SIG-M5 treated with dmso at 0.1 percent for 504 hours (cell line): ENCODE data around the gene SPEN.

Experiments used
- DNase-seq: peaks from one replicate; lab custom pipeline; 2025; ENCODE audit not compliant: unreplicated experiment; lab: John Stamatoyannopoulos, UW

Gene SPEN

DNA sequence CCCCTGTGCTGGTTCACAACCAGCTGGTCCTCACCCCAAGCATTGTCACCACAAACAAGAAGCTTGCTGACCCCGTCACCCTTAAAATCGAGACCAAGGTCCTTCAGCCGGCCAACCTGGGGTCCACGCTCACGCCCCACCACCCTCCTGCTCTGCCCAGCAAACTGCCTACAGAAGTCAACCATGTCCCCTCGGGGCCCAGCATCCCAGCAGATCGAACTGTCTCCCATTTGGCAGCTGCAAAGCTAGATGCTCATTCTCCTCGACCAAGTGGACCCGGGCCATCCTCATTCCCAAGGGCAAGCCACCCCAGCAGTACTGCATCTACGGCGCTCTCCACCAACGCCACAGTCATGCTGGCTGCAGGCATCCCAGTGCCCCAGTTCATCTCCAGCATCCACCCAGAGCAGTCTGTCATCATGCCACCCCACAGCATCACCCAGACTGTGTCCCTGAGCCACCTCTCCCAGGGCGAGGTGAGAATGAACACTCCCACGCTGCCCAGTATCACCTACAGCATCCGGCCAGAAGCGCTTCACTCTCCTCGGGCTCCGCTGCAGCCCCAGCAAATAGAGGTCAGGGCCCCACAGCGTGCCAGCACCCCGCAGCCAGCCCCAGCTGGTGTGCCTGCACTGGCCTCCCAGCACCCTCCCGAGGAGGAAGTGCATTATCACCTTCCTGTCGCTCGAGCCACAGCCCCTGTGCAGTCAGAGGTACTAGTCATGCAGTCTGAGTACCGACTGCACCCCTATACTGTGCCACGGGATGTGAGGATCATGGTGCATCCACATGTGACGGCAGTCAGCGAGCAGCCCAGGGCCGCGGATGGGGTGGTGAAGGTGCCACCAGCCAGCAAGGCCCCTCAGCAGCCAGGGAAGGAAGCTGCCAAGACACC lies 87.8 kb downstream of the SPEN start:
- DNase-seq, result no peak

DNA sequence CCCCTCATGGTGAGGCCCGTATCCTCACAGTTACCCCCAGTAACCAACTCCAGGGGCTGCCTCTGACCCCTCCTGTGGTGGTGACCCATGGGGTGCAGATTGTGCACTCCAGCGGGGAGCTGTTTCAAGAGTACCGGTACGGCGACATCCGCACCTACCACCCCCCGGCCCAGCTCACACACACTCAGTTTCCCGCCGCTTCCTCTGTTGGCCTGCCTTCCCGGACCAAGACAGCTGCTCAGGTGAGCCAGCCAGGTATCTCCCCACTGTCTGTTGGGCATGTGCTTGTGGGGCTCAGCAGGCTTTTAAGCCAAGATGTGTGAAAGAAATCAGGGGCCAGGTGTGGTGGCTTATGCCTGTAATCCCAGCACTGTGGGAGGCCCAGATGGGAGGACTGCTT lies 88.5 kb downstream of the SPEN start:
- no peak for DNase-seq

DNA sequence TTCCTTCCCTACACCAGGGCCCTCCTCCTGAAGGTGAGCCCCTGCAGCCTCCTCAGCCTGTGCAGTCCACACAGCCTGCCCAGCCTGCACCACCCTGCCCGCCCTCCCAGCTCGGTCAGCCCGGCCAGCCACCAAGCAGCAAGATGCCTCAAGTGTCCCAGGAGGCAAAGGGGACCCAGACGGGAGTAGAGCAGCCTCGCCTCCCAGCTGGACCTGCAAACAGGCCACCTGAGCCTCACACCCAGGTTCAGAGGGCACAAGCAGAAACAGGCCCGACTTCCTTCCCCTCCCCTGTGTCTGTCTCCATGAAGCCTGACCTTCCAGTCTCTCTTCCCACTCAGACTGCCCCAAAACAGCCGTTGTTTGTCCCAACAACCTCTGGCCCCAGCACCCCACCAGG lies 89.6 kb downstream of the SPEN start:
- no peak for DNase-seq

DNA sequence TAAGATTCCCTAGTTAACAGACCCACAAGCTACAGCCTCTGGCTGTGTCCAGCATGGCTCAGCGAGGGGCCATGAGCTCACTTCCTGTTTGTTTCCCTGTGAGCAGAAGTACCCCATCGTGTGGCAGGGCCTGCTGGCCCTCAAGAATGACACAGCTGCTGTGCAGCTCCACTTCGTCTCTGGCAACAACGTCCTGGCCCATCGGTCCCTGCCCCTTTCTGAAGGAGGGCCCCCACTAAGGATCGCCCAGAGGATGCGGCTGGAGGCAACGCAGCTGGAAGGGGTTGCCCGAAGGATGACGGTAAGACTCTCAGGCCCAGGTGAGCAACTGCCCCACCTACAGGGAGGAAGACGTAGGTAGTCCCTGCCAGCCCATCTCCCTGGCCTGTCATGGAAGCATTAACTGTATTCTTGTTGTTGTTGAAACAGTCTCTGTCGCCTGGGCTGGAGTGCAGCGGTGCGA lies 90.2 kb downstream of the SPEN start:
- DNase-seq, result no peak

DNA sequence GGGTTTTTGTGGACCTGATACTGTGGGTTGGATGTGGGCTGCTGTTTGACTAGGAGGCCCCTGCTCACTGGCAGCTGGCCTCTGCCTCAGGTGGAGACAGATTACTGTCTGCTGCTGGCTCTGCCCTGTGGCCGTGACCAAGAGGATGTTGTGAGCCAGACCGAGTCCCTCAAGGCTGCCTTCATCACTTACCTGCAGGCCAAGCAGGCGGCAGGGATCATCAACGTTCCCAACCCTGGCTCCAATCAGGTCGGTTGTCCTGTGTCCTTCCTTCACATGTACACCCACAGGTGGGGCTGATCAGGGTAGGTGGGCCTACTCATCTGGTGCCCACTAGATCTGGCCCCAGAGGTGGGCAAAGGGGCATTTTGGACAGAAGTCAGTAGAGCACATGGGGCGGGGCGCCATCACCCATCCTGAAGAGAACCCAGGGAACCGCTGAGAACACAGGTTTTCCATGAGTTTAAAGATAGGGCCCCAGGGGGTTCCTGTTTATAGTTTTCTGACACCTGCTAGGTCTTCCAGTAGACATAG lies 91.2 kb downstream of the SPEN start:
- no peak for DNase-seq

DNA sequence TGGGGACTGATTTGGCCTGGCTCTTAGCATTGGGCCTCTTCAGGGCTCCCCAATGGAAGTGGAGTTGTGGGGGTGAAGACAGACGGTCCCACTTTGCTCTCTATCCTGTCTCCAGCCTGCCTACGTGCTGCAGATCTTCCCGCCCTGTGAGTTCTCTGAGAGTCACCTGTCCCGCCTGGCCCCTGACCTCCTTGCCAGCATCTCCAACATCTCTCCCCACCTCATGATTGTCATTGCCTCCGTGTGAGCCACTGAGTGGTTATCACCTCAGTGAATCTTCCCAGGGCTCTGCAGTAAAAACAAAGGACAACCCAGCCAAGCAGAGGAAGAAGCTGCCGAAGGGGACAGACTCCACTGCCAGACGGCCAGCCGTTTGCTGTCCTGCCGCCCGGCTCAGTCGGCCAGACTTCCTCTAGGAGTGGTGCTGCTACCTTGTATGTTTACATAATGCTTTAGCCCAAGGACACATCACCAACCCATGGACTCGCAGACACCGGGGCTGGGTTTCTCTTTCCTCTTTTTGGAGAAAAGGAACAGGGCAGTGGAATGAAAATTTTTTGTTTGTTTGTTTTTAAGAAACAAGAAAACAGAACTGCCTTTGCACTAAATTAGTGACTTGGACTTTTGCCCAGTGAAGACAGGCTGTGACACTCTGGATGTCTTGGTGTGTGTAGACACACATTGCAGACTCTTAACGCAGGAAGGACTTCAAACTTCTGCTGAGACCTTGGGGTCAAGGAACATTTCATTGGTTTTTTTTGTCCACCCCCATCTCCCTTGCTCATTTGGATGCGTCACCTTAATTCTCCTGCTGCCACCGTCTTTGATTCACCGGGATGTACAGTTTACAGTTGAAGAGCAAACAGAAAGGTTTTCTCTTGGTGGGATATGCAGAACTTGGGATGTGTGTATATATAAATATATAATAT lies 91.9 kb downstream of the SPEN start:
- DNase-seq, result no peak

DNA sequence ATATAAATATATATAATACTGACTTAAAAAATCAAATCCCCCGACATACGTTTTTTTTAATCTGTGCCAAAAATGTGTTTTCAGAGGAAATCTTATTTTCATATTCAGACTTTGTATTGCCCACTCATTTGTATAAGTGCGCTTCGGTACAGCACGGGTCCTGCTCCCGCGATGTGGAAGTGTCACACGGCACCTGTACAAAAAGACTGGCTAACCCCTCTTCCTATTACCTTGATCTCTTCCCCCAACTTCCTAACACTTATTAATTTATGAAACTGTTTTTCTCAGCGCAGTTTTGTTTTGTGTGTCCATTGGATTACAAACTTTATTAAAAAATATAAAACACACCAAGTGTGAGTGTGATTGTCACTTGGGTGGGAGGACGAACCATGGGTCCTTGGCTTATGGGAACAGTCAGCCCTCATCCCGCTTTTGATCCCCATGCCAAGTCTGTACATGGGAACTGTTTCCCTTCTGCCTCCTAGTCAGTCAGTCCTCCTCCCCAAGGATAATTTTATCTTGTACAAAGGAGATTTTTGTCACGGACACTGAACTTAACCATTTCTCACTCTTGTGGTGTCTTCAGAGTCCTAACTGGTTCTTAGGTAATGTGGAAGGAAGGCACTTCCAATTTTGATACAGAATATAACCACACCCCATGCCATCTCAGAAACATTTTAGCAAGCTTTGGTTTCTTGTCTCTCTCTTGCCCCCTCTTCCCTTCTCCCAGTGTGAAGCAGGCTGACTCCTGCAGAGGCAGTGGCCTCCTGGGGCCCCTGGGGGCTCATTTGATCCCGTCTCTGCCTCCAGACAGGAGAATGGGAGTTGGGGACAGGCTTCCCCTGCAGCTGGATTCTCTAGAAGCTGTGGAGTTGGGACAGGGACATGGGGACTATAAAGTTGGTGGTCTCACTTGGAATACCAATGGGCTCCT lies 92.9 kb downstream of the SPEN start:
- no peak for DNase-seq

DNA sequence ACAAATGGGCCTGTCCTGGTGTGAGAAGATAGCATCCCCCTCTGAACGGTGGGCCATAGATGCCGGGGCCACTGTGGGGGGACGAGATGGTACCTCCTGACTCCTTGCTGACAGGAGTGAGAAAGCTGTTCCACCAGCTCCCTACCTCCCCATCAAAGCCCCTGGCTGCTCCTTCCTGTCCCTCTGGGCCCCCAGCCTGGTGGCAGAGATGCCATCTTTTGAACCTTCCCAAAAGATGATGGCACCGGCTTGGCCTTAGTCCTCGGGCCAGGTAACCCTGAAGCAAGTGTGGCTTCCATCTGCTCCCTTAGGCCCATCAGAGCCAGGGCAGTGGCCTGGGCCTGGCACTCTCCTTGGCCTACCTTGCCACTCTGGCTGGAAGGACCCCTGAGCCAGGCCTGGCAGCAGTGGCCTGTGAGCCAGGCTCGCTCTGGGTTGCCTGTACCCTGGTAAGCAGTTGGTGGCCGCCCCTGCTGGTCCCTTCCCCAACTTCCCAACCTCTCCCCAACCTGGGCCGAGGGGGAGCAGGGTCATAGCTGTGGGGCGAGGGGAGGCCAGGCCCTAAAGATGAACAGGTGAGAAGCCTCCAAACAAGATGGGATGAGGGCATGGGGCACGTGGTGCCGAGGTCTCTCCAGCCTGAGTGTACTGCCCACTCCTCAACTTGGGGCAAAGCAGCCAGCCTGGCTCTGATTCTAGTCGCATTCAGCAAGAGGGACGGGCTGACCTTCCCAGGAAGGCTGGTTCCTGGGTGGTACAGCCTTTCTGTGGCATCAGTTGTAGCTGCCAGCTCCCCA lies 93.7 kb downstream of the SPEN start:
- DNase-seq, result no peak

DNA sequence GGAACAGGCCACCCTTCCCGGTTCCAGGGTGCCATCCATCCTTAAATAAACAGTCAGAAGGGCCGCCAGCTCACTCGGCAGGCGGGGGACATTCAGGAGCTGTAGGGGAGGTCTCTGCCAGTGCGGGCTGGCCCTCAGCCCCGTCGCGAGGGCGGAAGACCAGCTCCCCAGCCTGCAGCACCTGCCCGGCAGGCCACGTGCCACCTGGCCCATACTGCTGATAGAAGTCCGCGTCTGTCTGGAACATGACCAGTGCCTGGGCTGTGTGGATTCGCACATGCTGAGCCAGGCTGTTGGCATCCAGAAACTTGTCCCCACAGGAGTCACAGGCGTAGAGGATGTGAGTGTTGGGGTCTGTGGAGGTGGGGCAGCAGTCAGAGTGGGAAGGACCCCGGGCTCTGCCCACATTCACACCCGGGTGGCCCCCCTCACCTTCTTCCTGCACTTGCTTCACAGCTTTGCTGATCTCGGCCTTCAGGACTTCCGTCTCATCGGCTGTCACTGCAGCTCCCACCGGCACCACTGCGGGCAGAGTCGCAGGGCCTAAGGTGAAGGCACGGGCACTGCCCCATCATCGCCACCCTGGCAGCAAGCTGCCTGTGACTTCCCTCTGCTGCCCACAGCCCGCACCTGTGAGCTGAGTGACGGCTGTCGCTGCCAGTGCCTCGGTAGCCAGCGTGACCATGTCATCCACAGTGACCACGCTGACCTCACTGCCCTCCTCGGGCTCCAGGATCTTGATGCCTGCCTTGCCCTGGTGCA lies 94.6 kb downstream of the SPEN start:
- no peak for DNase-seq

DNA sequence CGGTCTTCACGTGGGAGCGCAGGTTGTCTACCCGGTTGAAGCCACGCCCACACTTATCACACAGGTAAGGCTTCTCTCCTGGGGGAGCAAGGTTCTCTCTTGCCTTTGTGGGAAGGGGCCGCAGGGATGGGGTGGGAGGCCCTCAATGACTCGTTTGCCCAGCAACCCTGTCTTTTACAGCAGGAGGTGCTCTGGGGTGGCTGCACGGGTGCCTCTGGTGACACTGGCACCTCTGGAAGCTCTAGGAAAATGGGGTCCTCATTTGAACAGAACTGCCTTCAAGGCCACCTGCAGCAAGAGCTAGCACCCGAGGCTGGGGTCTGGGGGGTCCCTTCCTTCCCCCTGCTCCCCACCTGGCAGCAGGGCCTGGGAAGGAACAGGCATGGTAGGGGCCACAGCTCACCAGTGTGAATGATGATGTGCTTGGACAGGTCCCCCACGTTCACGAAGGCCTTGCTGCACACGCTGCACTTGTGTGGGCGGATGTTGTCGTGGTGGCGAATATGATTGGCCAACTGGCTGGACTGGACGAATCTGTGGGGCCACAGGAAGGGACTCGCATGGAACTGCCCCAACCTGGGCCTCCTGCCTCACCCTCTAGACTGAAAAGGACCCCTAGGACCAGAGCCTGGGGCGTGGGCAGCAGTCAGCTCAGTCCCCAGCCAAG lies 95.3 kb downstream of the SPEN start:
- no peak for DNase-seq

DNA sequence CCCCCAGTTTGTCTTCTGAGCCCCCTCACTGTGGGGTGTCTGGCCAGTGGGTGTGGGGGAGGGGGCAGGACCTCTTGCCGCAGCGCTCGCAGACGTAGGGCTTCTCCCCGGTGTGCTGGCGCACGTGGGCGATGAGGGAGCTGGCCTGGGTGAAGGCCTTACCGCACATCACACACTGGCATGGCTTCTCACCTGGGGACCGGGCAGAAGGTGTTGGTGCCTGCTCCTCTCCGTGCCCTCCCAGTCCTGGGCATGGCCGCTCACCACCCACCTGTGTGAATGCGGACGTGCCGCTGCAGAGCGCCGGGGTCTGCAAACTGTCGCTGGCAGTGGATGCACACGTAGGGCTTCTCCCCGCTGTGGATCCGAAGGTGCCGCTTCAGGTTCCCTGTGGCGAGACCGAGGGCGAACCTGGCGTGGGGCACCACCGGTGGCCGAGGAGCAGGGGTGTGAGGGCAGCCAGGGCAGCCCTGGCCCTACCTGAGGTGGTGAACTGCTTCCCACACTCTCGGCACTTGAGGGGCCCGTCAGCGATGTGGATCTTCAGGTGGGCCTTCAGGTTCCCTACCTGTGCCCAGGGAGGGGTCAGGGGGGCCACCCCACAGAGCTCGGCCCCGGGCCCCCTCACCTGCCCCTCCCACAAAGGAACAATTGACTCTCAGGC lies 96.0 kb downstream of the SPEN start:
- DNase-seq, result no peak

DNA sequence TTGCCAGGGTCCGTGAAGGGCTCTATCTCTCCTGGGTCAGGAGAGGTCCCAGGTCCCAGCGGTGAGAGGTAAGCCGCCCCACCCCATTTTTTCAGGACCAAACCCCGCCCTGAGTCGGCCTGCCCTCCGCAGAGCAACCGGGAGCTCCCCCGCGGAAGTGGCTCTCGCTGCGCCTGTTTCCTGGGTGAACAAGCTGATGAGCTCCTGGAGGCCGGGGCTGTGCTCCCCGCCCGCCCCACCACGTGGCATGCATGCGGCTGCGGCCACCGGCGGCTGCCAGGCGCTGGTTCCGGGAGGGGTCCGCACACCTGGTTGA lies 96.4 kb downstream of the SPEN start:
- DNase-seq, result no peak

DNA sequence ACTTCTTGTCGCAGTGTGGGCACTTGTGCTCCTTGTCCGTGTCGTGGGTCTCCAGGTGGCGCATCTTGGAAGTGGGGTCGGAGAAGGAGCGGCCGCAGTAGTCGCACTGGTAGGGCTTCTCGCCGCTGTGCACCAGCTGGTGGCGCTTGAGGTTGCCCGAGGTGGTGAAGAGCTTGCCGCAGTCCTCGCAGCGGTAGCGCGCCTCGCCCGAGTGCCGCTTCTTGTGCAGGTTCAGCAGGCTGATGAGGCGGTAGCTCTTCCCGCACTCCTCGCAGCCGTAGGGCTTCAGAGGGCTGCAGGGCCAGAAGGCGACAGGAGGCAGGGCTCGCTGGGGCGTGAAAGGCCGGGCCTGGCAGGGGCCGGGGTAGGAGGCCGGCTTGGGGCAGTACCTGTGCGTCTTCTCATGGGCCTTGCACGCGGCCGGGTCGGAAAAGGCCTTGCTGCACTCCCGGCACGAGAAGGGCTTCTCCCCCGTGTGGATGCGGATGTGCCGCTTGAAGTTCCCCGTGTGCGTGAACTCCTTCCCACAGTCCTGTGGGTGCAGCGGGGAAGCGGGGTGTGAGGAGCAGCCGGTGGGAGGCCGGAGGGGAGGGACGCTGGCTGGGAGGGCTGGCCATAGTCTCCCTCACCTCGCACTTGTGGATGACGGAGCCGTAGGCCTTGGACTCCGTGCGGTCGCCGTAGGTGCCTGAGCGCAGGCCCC lies 97.0 kb downstream of the SPEN start:
- DNase-seq, result no peak

DNA sequence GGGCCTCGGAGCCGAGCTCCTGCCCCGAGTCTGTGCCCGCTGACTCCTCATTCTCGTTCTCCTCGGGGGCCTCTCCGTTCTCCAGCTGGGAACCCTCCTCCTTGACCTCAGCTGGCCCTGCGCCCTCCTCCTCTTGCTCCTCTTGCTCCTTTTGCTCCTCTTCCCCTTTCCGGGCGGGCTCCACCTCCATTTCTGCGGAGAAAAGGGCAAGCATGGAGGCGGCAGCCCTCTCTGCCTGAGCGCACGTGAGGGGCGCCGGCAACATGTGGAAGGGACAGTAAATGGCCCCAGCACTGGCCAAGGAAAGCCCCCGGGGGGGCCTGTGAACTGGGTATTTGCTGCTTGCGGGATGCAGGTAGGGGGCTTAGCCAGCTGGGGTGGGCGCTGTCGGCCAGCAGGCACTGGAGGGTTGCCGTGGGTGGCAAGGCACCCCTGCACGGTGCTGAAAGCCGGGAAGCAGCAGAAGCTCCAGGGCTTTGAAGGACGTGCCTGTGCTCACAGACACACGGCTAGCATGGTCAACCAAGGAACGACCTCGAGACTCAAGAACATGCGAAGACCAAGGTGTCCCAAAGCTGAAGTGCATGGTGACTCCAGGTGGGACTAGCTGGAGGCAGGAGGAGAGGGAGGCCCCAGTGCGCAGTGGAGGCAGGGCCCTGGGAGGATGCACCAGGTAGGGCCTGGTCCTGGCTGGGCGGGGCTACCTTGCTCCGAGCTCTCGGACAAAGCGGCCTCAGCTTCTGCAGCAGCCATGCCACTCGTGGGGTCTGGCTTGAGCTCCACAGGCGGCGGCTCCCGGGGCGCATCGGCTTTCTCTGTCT lies 97.7 kb downstream of the SPEN start:
- no peak for DNase-seq

DNA sequence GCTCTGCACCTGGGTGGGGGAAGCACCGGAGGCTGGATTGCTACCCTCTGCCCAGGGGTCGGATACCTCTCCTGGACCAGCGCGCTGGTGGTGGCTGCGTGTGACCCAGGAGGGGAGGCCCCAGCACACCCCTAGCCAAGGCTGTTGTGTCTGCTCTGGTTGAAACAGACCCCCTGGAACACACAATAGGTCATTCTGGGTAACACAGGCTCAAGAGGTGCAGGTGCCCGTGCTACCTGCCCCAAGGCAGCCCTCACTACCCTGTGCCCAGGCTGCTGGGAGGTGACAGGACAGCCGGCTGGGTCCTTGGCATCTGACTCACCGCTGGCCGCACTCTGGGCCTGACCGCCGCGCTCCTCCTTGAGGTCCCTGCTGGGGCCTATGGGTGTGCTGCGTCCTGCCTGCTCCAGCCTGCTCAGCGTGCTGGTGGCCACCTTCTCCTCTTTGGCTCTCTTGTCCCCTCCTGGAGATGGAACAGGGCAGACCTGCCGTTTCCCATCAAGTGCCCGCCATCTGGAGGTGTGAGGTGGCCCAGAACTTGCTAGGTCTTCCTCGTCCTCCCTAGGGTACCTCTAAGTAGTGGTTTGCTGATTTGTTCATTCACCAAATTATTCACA lies 98.4 kb downstream of the SPEN start:
- DNase-seq, result no peak
